ENCODE data around the gene CD209. TPM values are rescaled to one million over a fixed set of nuclear protein-coding genes. Genes with fewer than 3 reads are reported as not detected.

The CD209 gene
- total RNA-seq, 1 donor from 2014 or later = 7.0 TPM

DNA sequence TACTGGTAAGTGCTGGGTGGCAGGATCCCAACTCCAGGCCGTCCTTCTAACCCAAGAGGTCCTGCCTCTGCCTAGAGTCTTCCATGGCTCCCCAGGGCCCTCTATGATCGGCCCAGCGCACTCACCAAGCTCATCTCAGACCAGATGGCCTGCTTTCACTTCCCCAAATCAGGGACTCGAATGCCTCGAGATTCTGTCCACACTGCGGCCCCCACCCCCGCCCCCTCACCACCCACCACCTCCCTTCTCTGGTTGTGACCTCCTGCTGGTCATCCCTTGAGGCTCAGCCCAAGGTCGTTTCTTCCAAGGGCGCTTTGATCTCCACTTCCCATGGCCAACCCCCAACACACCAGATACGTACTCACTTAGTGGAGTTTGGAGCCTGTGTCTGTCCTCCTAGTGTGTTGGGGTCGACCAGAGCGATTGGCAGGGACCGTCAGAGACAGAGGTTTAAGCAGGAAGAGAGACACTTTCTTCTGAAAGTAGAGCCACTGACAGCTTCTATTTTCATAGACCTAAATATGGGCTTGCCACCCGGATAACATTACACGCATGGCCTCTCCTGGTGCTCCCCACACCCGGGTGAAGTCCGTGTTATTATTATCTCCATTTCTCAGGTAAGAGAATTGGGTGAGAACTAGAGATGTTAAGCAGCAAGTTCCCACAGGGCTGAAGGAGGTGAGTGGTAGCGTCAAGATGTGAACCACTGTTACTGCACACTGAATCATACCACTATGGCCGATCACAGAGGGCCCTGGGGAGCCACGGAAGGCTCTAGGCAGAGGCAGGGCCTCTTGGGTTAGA is 45.5 kb downstream of the CD209 start, which contains the start of gene FCER2:
FCER2 (minus strand) TSS at position 478 of the 804 bp plus-strand sequence. CDS start 2,371 bp downstream, outside the sequence.
- Histone ChIP-seq H3K27ac (replicated peaks) (no peak within 1 kb of the TSS), H3K4me1 (no peaks in the 10 kb centered on the region), H3K4me3 (no peak within 1 kb of the TSS), H3K36me3 (no peaks in the 10 kb centered on the region), H3K27me3 (ENCODE audit: low read depth) (peaks cover 80% of the 10 kb centered on the region), H3K9me3 (replicated peaks) (no peaks in the 10 kb centered on the region)
- intact Hi-C loops (cut with micrococcal nuclease) = no loop called here
- TF ChIP-seq, protein P1, sequence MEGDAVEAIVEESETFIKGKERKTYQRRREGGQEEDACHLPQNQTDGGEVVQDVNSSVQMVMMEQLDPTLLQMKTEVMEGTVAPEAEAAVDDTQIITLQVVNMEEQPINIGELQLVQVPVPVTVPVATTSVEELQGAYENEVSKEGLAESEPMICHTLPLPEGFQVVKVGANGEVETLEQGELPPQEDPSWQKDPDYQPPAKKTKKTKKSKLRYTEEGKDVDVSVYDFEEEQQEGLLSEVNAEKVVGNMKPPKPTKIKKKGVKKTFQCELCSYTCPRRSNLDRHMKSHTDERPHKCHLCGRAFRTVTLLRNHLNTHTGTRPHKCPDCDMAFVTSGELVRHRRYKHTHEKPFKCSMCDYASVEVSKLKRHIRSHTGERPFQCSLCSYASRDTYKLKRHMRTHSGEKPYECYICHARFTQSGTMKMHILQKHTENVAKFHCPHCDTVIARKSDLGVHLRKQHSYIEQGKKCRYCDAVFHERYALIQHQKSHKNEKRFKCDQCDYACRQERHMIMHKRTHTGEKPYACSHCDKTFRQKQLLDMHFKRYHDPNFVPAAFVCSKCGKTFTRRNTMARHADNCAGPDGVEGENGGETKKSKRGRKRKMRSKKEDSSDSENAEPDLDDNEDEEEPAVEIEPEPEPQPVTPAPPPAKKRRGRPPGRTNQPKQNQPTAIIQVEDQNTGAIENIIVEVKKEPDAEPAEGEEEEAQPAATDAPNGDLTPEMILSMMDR (IDR thresholded peaks at IDR 0.05; ENCODE audit: borderline replicate concordance) = no peak
- DNase-seq = no peak

DNA sequence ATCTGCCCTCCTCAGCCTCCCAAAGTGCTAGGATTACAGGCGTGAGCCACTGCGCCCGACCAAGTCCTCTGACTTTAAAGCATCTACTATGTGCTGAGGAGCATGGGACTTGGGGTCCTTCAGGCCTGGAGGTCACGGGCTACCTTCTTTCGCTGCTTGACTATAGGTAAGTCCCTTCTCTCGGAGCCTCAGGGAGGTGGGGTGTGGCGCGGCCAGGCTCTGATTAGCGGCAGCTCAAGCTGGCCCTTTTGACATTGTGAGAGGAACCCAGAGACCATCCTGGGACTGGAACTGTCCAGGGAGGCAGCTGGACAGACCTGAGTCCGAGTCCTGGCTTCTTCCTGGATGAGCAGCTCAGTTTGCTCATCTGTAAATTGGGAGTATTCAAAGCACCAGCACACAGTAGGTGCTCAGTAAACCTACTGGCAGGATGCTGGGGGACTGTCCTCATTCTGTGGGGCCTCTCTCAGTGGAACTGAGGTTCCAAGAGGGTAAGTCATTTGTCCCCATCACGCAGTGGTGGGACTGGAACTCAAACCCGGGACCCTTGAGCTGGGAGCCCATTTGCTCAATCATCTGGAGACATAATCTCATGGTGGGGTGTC is 46.2 kb downstream of the CD209 start:
- intact Hi-C loops (cut with micrococcal nuclease) = no loop called here
- Histone ChIP-seq H3K27me3 (ENCODE audit: low read depth) (peaks cover 87% of the 10 kb centered on the region), H3K27ac (replicated peaks) (no peak overlapping the region), H3K4me3 (no peak overlapping the region), H3K4me1 (no peaks in the 10 kb centered on the region), H3K36me3 (no peaks in the 10 kb centered on the region), H3K9me3 (replicated peaks) (no peaks in the 10 kb centered on the region)
- DNase-seq = no peak
- TF ChIP-seq, protein P1 (IDR thresholded peaks at IDR 0.05; ENCODE audit: borderline replicate concordance) = no peak

DNA sequence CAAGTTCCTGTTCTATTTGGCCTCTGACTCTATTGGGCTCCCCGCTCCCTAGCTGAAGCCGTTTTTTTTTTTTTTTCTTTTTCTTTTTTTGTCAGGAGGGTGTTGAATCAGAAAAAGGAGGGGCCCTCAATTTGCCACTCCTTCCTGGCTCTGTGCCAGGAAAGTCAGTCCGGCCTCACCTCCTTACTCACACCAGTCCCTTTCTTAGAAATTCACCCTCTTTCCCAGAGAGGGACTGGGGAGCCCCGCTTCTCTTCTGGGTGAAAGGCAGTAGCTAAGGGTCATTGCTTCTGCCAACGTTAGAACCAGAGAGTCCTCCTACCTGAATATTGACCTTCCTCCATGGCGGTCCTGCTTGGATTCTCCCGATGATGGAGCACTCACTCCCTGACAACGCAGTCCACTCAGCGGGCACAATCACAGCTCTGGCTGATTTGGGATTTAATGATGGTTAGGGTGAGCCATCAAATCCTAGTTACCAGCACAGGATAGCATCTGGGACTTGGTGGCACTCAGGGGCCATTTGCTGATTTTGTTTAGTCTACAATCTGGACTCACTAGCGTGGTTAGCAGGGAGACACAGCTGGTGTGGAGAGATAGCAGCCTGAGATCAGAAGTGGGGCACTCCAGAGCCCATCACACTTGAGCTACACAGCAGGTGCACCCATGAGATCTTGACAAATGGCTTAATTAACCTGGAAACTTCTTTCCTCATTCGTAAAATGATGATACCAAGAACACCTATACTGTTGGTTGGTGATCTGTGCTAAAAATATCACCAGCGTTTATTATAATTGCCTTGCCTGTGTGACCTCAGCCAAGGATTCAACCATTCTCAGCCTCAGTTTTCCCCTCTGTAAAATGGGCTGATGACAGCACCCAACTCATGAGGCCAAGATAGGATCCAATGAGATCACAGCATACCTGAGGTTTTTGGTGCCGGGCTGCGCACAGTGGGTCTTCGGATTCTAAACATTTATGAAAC is 47.6 kb downstream of the CD209 start:
- DNase-seq = no peak
- Histone ChIP-seq H3K9me3 (replicated peaks) (no peaks in the 10 kb centered on the region), H3K36me3 (no peaks in the 10 kb centered on the region), H3K27me3 (ENCODE audit: low read depth) (peaks cover 100% of the 10 kb centered on the region), H3K4me1 (no peaks in the 10 kb centered on the region), H3K27ac (replicated peaks) (no peak overlapping the region), H3K4me3 (no peak overlapping the region)
- TF ChIP-seq, protein P1 (IDR thresholded peaks at IDR 0.05; ENCODE audit: borderline replicate concordance) = no peak
- intact Hi-C loops (cut with micrococcal nuclease) = no loop called here

DNA sequence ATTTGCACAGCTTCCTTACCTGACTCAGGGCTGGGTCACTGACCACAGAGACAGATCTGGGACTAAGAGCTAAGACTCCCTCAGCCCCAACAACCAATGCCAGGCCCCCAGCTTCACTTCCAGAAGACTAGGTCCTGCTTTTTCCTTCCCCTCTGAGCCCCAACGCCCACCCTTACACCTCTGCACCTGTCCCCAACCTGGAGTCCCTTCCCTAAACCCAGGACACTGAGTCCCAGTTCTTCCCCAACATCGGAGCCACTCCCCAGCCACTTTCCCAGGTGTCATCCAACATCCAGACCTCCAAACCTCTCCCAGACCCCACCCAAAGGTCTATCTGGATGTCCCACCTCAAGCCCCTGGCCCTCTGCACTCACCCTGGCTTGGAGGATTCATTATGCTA is 48.3 kb downstream of the CD209 start:
- no peaks in the 10 kb centered on the region for H3K9me3 ChIP-seq (replicated peaks)
- H3K4me1 ChIP-seq = no peaks in the 10 kb centered on the region
- H3K4me3 ChIP-seq = no peak overlapping the region
- intact Hi-C loops (cut with micrococcal nuclease) = no loop called here
- no peak overlapping the region for H3K27ac ChIP-seq (replicated peaks)
- peaks cover 97% of the 10 kb centered on the region for H3K27me3 ChIP-seq (ENCODE audit: low read depth)
- H3K36me3 ChIP-seq = no peaks in the 10 kb centered on the region
- no peak for DNase-seq
- TF ChIP-seq, protein P1 (IDR thresholded peaks at IDR 0.05; ENCODE audit: borderline replicate concordance) = no peak

DNA sequence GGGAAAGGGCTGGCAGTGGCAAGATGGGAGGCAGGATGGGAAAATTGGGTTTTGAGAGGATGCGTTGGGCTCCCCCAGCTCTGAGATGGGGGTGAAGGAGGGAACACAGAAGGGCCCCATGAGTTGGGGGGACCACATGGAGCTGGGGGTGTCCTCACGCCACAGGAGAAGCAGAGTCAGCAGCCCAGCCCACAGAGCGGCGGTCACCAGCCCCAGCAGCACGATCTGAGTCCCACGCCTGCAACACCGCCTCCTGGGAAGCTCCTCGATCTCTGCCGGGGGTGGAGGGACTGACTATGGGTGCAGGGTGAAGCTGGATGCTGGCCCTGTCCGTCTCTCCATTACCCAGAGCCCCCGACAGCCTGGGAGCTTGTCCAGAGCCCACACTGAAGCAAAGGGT is 48.8 kb downstream of the CD209 start:
- no peak for DNase-seq
- no peaks in the 10 kb centered on the region for H3K4me1 ChIP-seq
- H3K27ac ChIP-seq (replicated peaks) = no peak overlapping the region
- H3K27me3 ChIP-seq (ENCODE audit: low read depth) = peaks cover 93% of the 10 kb centered on the region
- H3K9me3 ChIP-seq (replicated peaks) = no peaks in the 10 kb centered on the region
- intact Hi-C loops (cut with micrococcal nuclease) = no loop called here
- no peaks in the 10 kb centered on the region for H3K36me3 ChIP-seq
- no peak overlapping the region for H3K4me3 ChIP-seq
- TF ChIP-seq, protein P1 (IDR thresholded peaks at IDR 0.05; ENCODE audit: borderline replicate concordance) = no peak
